Neutrophil (primary cell): ENCODE data around the gene MTCH2.

Source experiments
- H3K27ac ChIP-seq: fragments of 200-600 bp; sonication (generic); 2 replicates; pipeline ENCODE4 v1.5.1; 2016; ENCODE audit warnings: mild to moderate bottlenecking, moderate library complexity
- H3K27me3 ChIP-seq: fragments of 200-600 bp; sonication (generic); 2 replicates; pipeline ENCODE4 v1.6.0; 2016; ENCODE audit warnings: mild to moderate bottlenecking
- H3K36me3 ChIP-seq: fragments of 200-600 bp; sonication (generic); 2 replicates; pipeline ENCODE4 v1.5.1; 2017
- H3K4me1 ChIP-seq, 2 experiments: fragments of 200-600 bp in 1 of 2; sonication (generic) in 1 of 2; 1 replicate in 1 of 2; 2 replicates in 1 of 2; pipeline versions ENCODE4 v1.5.1 to v1.6.1; 2013 to 2016; ENCODE audit warnings: low read depth in 1 of 2, low read length in 1 of 2, mild to moderate bottlenecking in 1 of 2, moderate library complexity in 1 of 2; ENCODE audit not compliant: control insufficient read depth in 1 of 2, insufficient read depth in 1 of 2
- H3K4me3 ChIP-seq, 2 experiments: fragments of 200-600 bp in 1 of 2; sonication (generic) in 1 of 2; 1 replicate in 1 of 2; 2 replicates in 1 of 2; pipeline ENCODE4 v1.5.1; 2013 to 2016; ENCODE audit warnings: low read depth in 1 of 2, low read length in 1 of 2, mild to moderate bottlenecking in 1 of 2, moderate library complexity in 1 of 2
- H3K9me3 ChIP-seq: fragments of 200-600 bp; sonication (generic); 2 replicates; pipeline ENCODE4 v1.5.1; 2016
- CTCF ChIP-seq: fragments of 200-600 bp; sonication (generic); IDR thresholded peaks from 2 replicates; pipeline ENCODE4 v1.5.1; 2016; ENCODE audit warnings: antibody characterized with exemption

MTCH2 gene

GRCh38 chr11:47593492-47593933, 48.8 kb downstream of the MTCH2 start:
- peaks cover 15 to 22% of the 10 kb centered on the region in 2 experiments for H3K4me1 ChIP-seq
- no peak for TF ChIP-seq CTCF
- no peak overlapping the region for H3K27ac ChIP-seq
- H3K27me3 ChIP-seq, result peaks cover 43% of the 10 kb centered on the region
- H3K4me3 ChIP-seq, result no peak overlapping the region
- H3K9me3 ChIP-seq, result no peaks in the 10 kb centered on the region
- no peaks in the 10 kb centered on the region for H3K36me3 ChIP-seq

- peaks cover 16 to 24% of the 10 kb centered on the region in 2 experiments for H3K4me1 ChIP-seq
- TF ChIP-seq CTCF, result no peak
- H3K27me3 ChIP-seq, result peaks cover 43% of the 10 kb centered on the region
- no peak overlapping the region for H3K4me3 ChIP-seq
- no peaks in the 10 kb centered on the region for H3K9me3 ChIP-seq
- no peak overlapping the region for H3K27ac ChIP-seq
- no peaks in the 10 kb centered on the region for H3K36me3 ChIP-seq
These were observed 49.4 kb downstream of the MTCH2 start for GRCh38 chr11:47592970-47593369.

GRCh38 chr11:47592251-47592650, 50.1 kb downstream of the MTCH2 start:
- H3K4me3 ChIP-seq, result no peak overlapping the region
- no peaks in the 10 kb centered on the region for H3K9me3 ChIP-seq
- no peaks in the 10 kb centered on the region for H3K36me3 ChIP-seq
- TF ChIP-seq CTCF, result no peak
- peaks cover 20 to 29% of the 10 kb centered on the region in 2 experiments for H3K4me1 ChIP-seq
- peaks cover 43% of the 10 kb centered on the region for H3K27me3 ChIP-seq
- no peak overlapping the region for H3K27ac ChIP-seq

GRCh38 chr11:47591764-47592163, 50.6 kb downstream of the MTCH2 start:
- H3K27ac ChIP-seq, result no peak overlapping the region

GRCh38 chr11:47589977-47590861, 52.1 kb downstream of the MTCH2 start:
- peaks cover 37% of the 10 kb centered on the region for H3K27me3 ChIP-seq
- no peaks in the 10 kb centered on the region for H3K9me3 ChIP-seq
- H3K36me3 ChIP-seq, result peaks cover under 1% of the 10 kb centered on the region
- H3K27ac ChIP-seq, result no peak overlapping the region
- no peak for TF ChIP-seq CTCF
- H3K4me1 ChIP-seq, result peaks cover 20 to 29% of the 10 kb centered on the region in 2 experiments
- H3K4me3 ChIP-seq, result no peak overlapping the region

More at GRCh38 chr11:47591764-47592163, 50.6 kb downstream of the MTCH2 start:
- H3K4me3 ChIP-seq, result no peak overlapping the region
- peaks cover 43% of the 10 kb centered on the region for H3K27me3 ChIP-seq
- no peak for TF ChIP-seq CTCF
- H3K4me1 ChIP-seq, result peaks cover 20 to 29% of the 10 kb centered on the region in 2 experiments
- H3K9me3 ChIP-seq, result no peaks in the 10 kb centered on the region
- H3K36me3 ChIP-seq, result no peaks in the 10 kb centered on the region
